Osteoblast (primary cell): ENCODE results near the gene MYLK4. TPM values are rescaled to one million over a fixed set of nuclear protein-coding genes. Genes with fewer than 3 reads are reported as not detected.

ENCODE experiments used
- DNase-seq: peaks from one replicate; pipeline ENCODE4 v3.0.0; 2011; ENCODE audit warnings: low spot score, mixed read lengths; ENCODE audit not compliant: insufficient read length; ENCODE audit errors: missing footprints
- H2AFZ ChIP-seq: 2 replicates; pipeline ENCODE4 v1.6.0; 2011; ENCODE audit warnings: mild to moderate bottlenecking, low read length
- H3K27ac ChIP-seq: 2 replicates; pipeline ENCODE4 v1.5.1; 2011; ENCODE audit warnings: mild to moderate bottlenecking, low read depth, low read length, moderate library complexity
- H3K27me3 ChIP-seq: 2 replicates; pipeline ENCODE4 v1.6.0; 2012; ENCODE audit warnings: mild to moderate bottlenecking, control low read depth, inconsistent platforms, low read length, moderate library complexity; ENCODE audit not compliant: insufficient read depth
- H3K36me3 ChIP-seq: 2 replicates; pipeline ENCODE4 v1.5.1; 2011; ENCODE audit warnings: mild to moderate bottlenecking, low read length, control low read depth, moderate library complexity; ENCODE audit not compliant: insufficient read depth
- H3K4me1 ChIP-seq: 2 replicates; pipeline ENCODE4 v1.5.1; 2011; ENCODE audit warnings: mild to moderate bottlenecking, low read length, control low read depth, moderate library complexity; ENCODE audit not compliant: insufficient read depth
- H3K4me2 ChIP-seq: 2 replicates; pipeline ENCODE4 v1.6.0; 2011; ENCODE audit warnings: mild to moderate bottlenecking, low read length; ENCODE audit not compliant: insufficient read depth
- H3K4me3 ChIP-seq: fragments of 200-600 bp; sonication (generic); 3 replicates; pipeline ENCODE4 v1.5.1; 2012; ENCODE audit warnings: mild to moderate bottlenecking, low read length, inconsistent platforms; ENCODE audit not compliant: insufficient read depth
- H3K79me2 ChIP-seq: 2 replicates; pipeline ENCODE4 v1.6.0; 2012; ENCODE audit warnings: mild to moderate bottlenecking, low read length, control low read depth, inconsistent platforms; ENCODE audit not compliant: insufficient read depth
- H3K9me3 ChIP-seq: 2 replicates; pipeline ENCODE4 v1.5.1; 2011; ENCODE audit warnings: low read depth, low read length, control low read depth
- H4K20me1 ChIP-seq: 2 replicates; pipeline ENCODE4 v1.6.0; 2012; ENCODE audit warnings: mild to moderate bottlenecking, low read length, control low read depth; ENCODE audit not compliant: insufficient read depth
- CTCF ChIP-seq: IDR thresholded peaks from 2 replicates; pipeline ENCODE4 v1.5.1; 2011; ENCODE audit warnings: mild to moderate bottlenecking, low read depth, low read length, moderate library complexity; ENCODE audit errors: extremely low read depth
- total RNA-seq: library from RNA; depleted of rRNA; stranded (reverse); fragments of >200 nt; gene quantifications from 2 replicates; pipeline ENCODE4 v1.2.3, GENCODE V29; 2012

The MYLK4 gene
- total RNA-seq, 1 donor = 0.36 TPM

- no peaks in the 10 kb centered on the region for H3K9me3 ChIP-seq
- H3K36me3 ChIP-seq = no peaks in the 10 kb centered on the region
- peak overlapping the region; percentile 81 for H2AFZ ChIP-seq
- H3K4me1 ChIP-seq = peaks cover 8% of the 10 kb centered on the region
- no peaks in the 10 kb centered on the region for H3K27me3 ChIP-seq
- H3K4me2 ChIP-seq = peak overlapping the region; percentile 37
- peak; percentile 89 for DNase-seq
- TF ChIP-seq CTCF = no peak
- no peaks in the 10 kb centered on the region for H4K20me1 ChIP-seq
- no peaks in the 10 kb centered on the region for H3K79me2 ChIP-seq
- H3K27ac ChIP-seq = no peak overlapping the region
- H3K4me3 ChIP-seq = no peak overlapping the region
These were observed 70.3 kb downstream of the MYLK4 start for GRCh38 chr6:2680264-2680922.

- Histone ChIP-seq H3K27ac (no peak overlapping the region), H3K4me1 (peaks cover 8% of the 10 kb centered on the region), H3K9me3 (no peaks in the 10 kb centered on the region), H3K4me3 (no peak overlapping the region), H3K36me3 (no peaks in the 10 kb centered on the region), H4K20me1 (no peaks in the 10 kb centered on the region), H3K4me2 (no peak overlapping the region), H3K27me3 (no peaks in the 10 kb centered on the region), H2AFZ (no peak overlapping the region), H3K79me2 (no peaks in the 10 kb centered on the region)
- TF ChIP-seq CTCF = no peak
- no peak for DNase-seq
These were observed 73.6 kb downstream of the MYLK4 start for GRCh38 chr6:2677080-2677593.

GRCh38 chr6:2676048-2676447 is 74.7 kb downstream of the MYLK4 start:
- Histone ChIP-seq H3K27me3 (no peaks in the 10 kb centered on the region), H3K79me2 (no peaks in the 10 kb centered on the region), H3K4me1 (peaks cover 8% of the 10 kb centered on the region), H3K9me3 (no peaks in the 10 kb centered on the region), H3K36me3 (no peaks in the 10 kb centered on the region), H3K4me3 (no peak overlapping the region), H3K4me2 (no peak overlapping the region), H4K20me1 (no peaks in the 10 kb centered on the region), H3K27ac (no peak overlapping the region), H2AFZ (no peak overlapping the region)
- no peak for TF ChIP-seq CTCF
- DNase-seq = no peak

- no peak overlapping the region for H3K4me3 ChIP-seq
- no peaks in the 10 kb centered on the region for H3K4me1 ChIP-seq
- H3K36me3 ChIP-seq = no peaks in the 10 kb centered on the region
- no peaks in the 10 kb centered on the region for H3K9me3 ChIP-seq
- TF ChIP-seq CTCF = no peak
- H3K4me2 ChIP-seq = no peak overlapping the region
- H4K20me1 ChIP-seq = no peaks in the 10 kb centered on the region
- no peaks in the 10 kb centered on the region for H3K79me2 ChIP-seq
- no peak for DNase-seq
- no peaks in the 10 kb centered on the region for H3K27me3 ChIP-seq
- no peak overlapping the region for H3K27ac ChIP-seq
- no peak overlapping the region for H2AFZ ChIP-seq
These were observed 75.9 kb downstream of the MYLK4 start for GRCh38 chr6:2674857-2675256.
